HCT116 (cell line): Measurements from ENCODE around the gene TRDN.

ENCODE experiments used
- EZH2phosphoT487 ChIP-seq: fragments of 200-600 bp; IDR thresholded peaks from 2 replicates; pipeline ENCODE4 v1.6.1; 2018; ENCODE audit warnings: antibody characterized with exemption, borderline replicate concordance
- POLR2A ChIP-seq: IDR thresholded peaks from 2 replicates; pipeline ENCODE4 v1.7.0; 2011; ENCODE audit warnings: borderline replicate concordance; ENCODE audit not compliant: insufficient read depth, insufficient read length; ENCODE audit errors: extremely low read depth
- POLR2AphosphoS5 ChIP-seq: IDR thresholded peaks from 2 replicates; pipeline ENCODE4 v1.6.1; 2011; ENCODE audit warnings: mild to moderate bottlenecking, low read depth, low read length, moderate library complexity
- TF ChIP-seq, protein P1 (sequence below), 3 experiments: fragments of 200-600 bp in 1 of 3; sonication (generic) in 1 of 3; IDR thresholded peaks in 2 of 3; conservative IDR thresholded peaks in 1 of 3; 2 replicates each; pipeline ENCODE4 v1.5.1; 2012 to 2017; ENCODE audit warnings: low read depth in 2 of 3, low read length in 2 of 3, antibody characterized with exemption in 1 of 3, borderline replicate concordance in 1 of 3, control low read depth in 1 of 3, mild to moderate bottlenecking in 1 of 3, mixed read lengths in 1 of 3, mixed run types in 1 of 3, moderate library complexity in 1 of 3; ENCODE audit not compliant: insufficient read depth in 1 of 3

DNA sequence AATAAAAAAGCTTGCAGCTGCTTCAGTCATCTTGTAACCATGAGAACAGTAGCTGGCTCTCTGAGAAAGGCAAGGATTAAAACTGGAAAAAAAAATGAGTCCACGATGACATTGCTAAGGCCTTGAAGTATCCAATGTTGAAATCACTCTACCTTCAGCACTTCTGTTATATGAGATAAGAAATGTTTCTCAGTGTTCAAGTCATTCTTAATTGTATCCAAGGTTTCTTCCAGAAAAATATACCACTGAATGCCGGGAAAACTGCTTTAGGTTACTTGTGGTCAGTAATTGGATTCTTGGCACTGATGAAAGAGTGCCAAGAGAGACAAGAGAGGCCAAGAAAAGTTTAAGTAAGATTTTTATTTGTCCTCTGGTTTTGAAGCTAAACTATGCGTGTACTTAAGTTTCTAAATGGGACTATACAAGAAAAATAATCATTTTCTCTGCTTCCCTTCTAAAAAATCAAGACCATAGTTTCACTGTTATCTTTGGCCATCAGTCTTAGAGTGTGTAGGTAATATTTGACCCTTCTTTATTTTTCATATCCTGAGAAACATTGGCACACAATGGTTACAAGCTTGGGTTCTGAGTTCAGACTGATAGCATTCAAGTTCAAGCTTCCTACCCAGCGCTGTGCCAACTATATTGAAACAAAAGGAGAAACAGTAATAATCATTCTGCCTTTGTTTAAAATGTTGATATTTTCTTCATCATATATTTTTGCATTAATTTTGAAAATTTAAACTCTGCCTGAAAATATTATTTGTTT lies 84.6 kb downstream of the TRDN start:
- TF ChIP-seq, protein P1, sequence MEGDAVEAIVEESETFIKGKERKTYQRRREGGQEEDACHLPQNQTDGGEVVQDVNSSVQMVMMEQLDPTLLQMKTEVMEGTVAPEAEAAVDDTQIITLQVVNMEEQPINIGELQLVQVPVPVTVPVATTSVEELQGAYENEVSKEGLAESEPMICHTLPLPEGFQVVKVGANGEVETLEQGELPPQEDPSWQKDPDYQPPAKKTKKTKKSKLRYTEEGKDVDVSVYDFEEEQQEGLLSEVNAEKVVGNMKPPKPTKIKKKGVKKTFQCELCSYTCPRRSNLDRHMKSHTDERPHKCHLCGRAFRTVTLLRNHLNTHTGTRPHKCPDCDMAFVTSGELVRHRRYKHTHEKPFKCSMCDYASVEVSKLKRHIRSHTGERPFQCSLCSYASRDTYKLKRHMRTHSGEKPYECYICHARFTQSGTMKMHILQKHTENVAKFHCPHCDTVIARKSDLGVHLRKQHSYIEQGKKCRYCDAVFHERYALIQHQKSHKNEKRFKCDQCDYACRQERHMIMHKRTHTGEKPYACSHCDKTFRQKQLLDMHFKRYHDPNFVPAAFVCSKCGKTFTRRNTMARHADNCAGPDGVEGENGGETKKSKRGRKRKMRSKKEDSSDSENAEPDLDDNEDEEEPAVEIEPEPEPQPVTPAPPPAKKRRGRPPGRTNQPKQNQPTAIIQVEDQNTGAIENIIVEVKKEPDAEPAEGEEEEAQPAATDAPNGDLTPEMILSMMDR (IDR thresholded peaks at IDR 0.05 in 2 of 3, conservative IDR thresholded peaks at IDR 0.05 in 1 of 3; ENCODE audit: borderline replicate concordance in 1 of 3, insufficient read depth in 1 of 3, low read depth in 2 of 3, low read length in 2 of 3) = no peak
- TF ChIP-seq POLR2AphosphoS5 (no peak), EZH2phosphoT487 (no peak), POLR2A (no peak)
